PC-9 (cell line): ENCODE measurements around the gene HLA-DQA2. TPM values are rescaled to one million over a fixed set of nuclear protein-coding genes. Genes with fewer than 3 reads are reported as not detected.

Experiments
- BruUV-seq: library from RNA; stranded (reverse); fragments of 400-500 nt; replicated peaks from 2 replicates; lab custom pipeline; 2021; lab: Mats Ljungman, UMichigan
- CTCF ChIA-PET: fragments of 300-600 bp; sonication (Branson Sonifier 250); formaldehyde crosslinking; loops from one replicate; lab custom pipeline; 2022; ENCODE audit warnings: antibody characterized with exemption; lab: Charles Lee
- POLR2A ChIA-PET: fragments of 300-600 bp; sonication (Branson Sonifier 250); formaldehyde crosslinking; loops from one replicate; lab custom pipeline; 2022; ENCODE audit warnings: antibody characterized with exemption; ENCODE audit not compliant: unreplicated experiment; lab: Charles Lee
- DNase-seq, 2 experiments: peaks; one replicate each; pipeline versions ENCODE4 v3.0.0 to v3.0.0-alpha.2; 2015 to 2022; ENCODE audit warnings: mixed read lengths in 1 of 2
- H2AFZ ChIP-seq: fragments of 200-600 bp; sonication (generic); 2 replicates; pipeline ENCODE4 v1.8.1; 2017; ENCODE audit warnings: antibody characterized with exemption
- H3F3A ChIP-seq: fragments of 200-600 bp; sonication (generic); 2 replicates; pipeline ENCODE4 v1.8.1; 2017; ENCODE audit warnings: antibody characterized with exemption, mild to moderate bottlenecking, low read depth; ENCODE audit not compliant: insufficient read depth
- H3K27ac ChIP-seq: fragments of 200-600 bp; sonication (generic); 2 replicates; pipeline ENCODE4 v1.6.1; 2016; ENCODE audit warnings: mixed run types
- H3K27me3 ChIP-seq: fragments of 200-600 bp; sonication (generic); 2 replicates; pipeline ENCODE4 v1.6.1; 2016; ENCODE audit warnings: low read depth, mixed run types; ENCODE audit not compliant: insufficient read depth
- H3K36me3 ChIP-seq: fragments of 200-600 bp; sonication (generic); 2 replicates; pipeline ENCODE4 v1.6.1; 2016; ENCODE audit warnings: low read depth, mixed run types
- H3K4me1 ChIP-seq: fragments of 200-600 bp; sonication (generic); replicated peaks from 2 replicates; pipeline ENCODE4 v1.6.1; 2016; ENCODE audit warnings: mixed run types; ENCODE audit not compliant: insufficient read depth
- H3K4me2 ChIP-seq: fragments of 200-600 bp; sonication (generic); 2 replicates; pipeline ENCODE4 v1.6.1; 2017; ENCODE audit warnings: mixed run types
- H3K4me3 ChIP-seq: fragments of 200-600 bp; sonication (generic); 2 replicates; pipeline ENCODE4 v1.6.1; 2016; ENCODE audit warnings: mixed run types
- H3K79me2 ChIP-seq: fragments of 200-600 bp; sonication (generic); 2 replicates; pipeline ENCODE4 v1.6.1; 2017; ENCODE audit warnings: low read depth, mixed run types
- H3K9me2 ChIP-seq: fragments of 200-600 bp; sonication (generic); 2 replicates; pipeline ENCODE4 v1.8.1; 2017; ENCODE audit warnings: mild to moderate bottlenecking; ENCODE audit not compliant: insufficient read depth
- H3K9me3 ChIP-seq: fragments of 200-600 bp; sonication (generic); 2 replicates; pipeline ENCODE4 v1.8.1; 2016; ENCODE audit warnings: low read depth; ENCODE audit not compliant: insufficient read depth
- H4K20me1 ChIP-seq: fragments of 200-600 bp; sonication (generic); 2 replicates; pipeline ENCODE4 v1.8.1; 2017; ENCODE audit not compliant: insufficient read depth
- EZH2 ChIP-seq: fragments of 200-600 bp; sonication (generic); IDR thresholded peaks from 2 replicates; pipeline ENCODE4 v1.8.0; 2017; ENCODE audit warnings: antibody characterized with exemption, low read depth
- intact Hi-C: fragments of 100-400 bp; cut with micrococcal nuclease; formaldehyde crosslinking; loops from one replicate; pipeline ENCODE4 v1.10.0; 2022; ENCODE audit not compliant: unreplicated experiment
- total RNA-seq: library from RNA; stranded (reverse); gene quantifications from 2 replicates; pipeline ENCODE4 v1.2.3, GENCODE V29; 2021
- TF ChIP-seq, protein P1 (sequence below): fragments of 200-600 bp; sonication (generic); conservative IDR thresholded peaks from 2 replicates; pipeline ENCODE4 v1.6.1; 2017; ENCODE audit warnings: mixed run types, antibody characterized with exemption, mild to moderate bottlenecking, moderate library complexity

The HLA-DQA2 gene
- total RNA-seq, 1 experiment from 2014 or later, result not detected

DNA sequence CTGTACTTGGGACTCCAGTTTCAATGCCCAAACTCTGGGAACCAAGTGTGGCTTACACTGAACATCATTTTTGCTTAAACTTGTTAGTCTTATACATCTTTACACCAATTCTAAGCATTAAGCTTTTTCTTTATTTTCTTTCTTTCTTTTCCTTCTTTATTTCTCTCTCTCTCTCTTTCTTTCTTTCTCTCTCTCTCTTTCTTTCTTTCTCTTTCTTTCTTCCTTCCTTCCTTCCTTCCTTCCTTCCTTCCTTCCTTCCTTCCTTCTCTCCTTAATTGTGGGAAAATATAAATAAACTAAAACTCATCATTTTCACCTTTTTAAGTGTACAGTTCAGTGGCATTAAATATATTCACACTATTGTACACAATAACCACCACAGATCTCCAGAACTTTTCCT lies 31.6 kb upstream of the HLA-DQA2 start:
- H2AFZ ChIP-seq, result no peak overlapping the region
- ChIA-PET CTCF (no interaction called here), POLR2A (no interaction called here)
- no peaks in the 10 kb centered on the region for H4K20me1 ChIP-seq
- H3K9me3 ChIP-seq, result no peaks in the 10 kb centered on the region
- H3K4me3 ChIP-seq, result no peak overlapping the region
- intact Hi-C loops, result loop anchor here (10.0 kb wide), 1 partner anchor 85 kb away; no protein-coding TSS in a partner anchor
- H3K4me1 ChIP-seq, result no peaks in the 10 kb centered on the region
- H3F3A ChIP-seq, result no peaks in the 10 kb centered on the region
- H3K4me2 ChIP-seq, result no peak overlapping the region
- H3K27ac ChIP-seq, result no peak overlapping the region
- peaks cover 35% of the 10 kb centered on the region for H3K27me3 ChIP-seq
- H3K79me2 ChIP-seq, result no peaks in the 10 kb centered on the region
- no peaks in the 10 kb centered on the region for H3K36me3 ChIP-seq
- no TSS peak for BruUV-seq
- H3K9me2 ChIP-seq, result no peaks in the 10 kb centered on the region
- TF ChIP-seq, protein P1, sequence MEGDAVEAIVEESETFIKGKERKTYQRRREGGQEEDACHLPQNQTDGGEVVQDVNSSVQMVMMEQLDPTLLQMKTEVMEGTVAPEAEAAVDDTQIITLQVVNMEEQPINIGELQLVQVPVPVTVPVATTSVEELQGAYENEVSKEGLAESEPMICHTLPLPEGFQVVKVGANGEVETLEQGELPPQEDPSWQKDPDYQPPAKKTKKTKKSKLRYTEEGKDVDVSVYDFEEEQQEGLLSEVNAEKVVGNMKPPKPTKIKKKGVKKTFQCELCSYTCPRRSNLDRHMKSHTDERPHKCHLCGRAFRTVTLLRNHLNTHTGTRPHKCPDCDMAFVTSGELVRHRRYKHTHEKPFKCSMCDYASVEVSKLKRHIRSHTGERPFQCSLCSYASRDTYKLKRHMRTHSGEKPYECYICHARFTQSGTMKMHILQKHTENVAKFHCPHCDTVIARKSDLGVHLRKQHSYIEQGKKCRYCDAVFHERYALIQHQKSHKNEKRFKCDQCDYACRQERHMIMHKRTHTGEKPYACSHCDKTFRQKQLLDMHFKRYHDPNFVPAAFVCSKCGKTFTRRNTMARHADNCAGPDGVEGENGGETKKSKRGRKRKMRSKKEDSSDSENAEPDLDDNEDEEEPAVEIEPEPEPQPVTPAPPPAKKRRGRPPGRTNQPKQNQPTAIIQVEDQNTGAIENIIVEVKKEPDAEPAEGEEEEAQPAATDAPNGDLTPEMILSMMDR, result no peak
- no peak for TF ChIP-seq EZH2
- no peak for DNase-seq

DNA sequence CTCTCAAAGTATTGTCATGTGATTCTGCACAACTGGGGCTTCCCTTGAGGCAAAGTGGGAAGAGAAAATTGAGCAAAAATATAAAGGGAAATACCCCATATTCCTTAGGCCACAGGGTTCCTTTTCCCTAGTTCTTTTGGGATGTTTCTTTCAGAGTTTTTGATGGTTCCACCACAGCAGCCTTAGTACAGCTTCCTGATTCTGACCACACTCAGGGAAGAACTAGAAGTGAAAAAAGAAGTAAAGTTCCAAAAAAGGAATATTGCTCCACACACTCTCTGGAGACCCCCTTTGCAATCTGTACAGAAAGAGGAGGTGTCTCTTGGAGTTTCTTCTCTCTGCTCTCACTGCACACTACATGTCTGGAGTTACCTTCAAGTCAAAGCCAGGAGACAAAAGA lies 27.9 kb upstream of the HLA-DQA2 start:
- Histone ChIP-seq H3K27me3 (peaks cover 44% of the 10 kb centered on the region), H4K20me1 (no peaks in the 10 kb centered on the region), H3K9me3 (no peaks in the 10 kb centered on the region), H3K4me3 (no peak overlapping the region), H3F3A (no peaks in the 10 kb centered on the region), H2AFZ (no peak overlapping the region), H3K27ac (no peak overlapping the region), H3K4me1 (no peaks in the 10 kb centered on the region), H3K9me2 (no peaks in the 10 kb centered on the region), H3K36me3 (no peaks in the 10 kb centered on the region), H3K4me2 (no peak overlapping the region), H3K79me2 (no peaks in the 10 kb centered on the region)
- no TSS peak for BruUV-seq
- intact Hi-C loops, result no loop called here
- ChIA-PET POLR2A (no interaction called here), CTCF (no interaction called here)
- DNase-seq, result no peak
- TF ChIP-seq EZH2, result no peak

DNA sequence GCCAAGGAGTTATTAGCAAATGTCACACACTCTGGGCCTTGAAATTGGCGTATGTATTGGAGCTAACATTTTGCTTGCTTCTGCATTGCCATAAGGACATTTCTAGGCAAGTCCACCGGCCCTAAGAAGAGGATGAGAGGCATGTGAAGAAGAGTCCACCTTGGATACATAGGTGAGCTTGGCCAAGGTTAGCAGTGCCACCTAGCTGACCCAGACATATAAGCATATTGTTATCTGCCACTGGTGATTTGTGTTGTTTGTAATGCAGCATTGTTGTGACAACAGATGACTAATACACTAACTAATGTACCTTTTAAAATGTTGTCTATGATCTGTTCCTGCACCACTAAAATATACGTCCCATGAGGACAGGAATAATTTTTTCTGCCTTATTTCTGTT lies 24.8 kb upstream of the HLA-DQA2 start:
- no peaks in the 10 kb centered on the region for H3K9me3 ChIP-seq
- no peaks in the 10 kb centered on the region for H3K4me1 ChIP-seq
- POLR2A ChIA-PET, result no interaction called here
- no peaks in the 10 kb centered on the region for H4K20me1 ChIP-seq
- BruUV-seq, result no TSS peak
- no peak for DNase-seq
- H3K79me2 ChIP-seq, result no peaks in the 10 kb centered on the region
- H2AFZ ChIP-seq, result no peak overlapping the region
- H3K27ac ChIP-seq, result no peak overlapping the region
- H3K36me3 ChIP-seq, result no peaks in the 10 kb centered on the region
- no peaks in the 10 kb centered on the region for H3K9me2 ChIP-seq
- no peak overlapping the region for H3K4me2 ChIP-seq
- no peak overlapping the region for H3K4me3 ChIP-seq
- no peaks in the 10 kb centered on the region for H3F3A ChIP-seq
- no peak for TF ChIP-seq EZH2
- TF ChIP-seq, protein P1, result no peak
- intact Hi-C loops, result no loop called here
- peaks cover 38% of the 10 kb centered on the region for H3K27me3 ChIP-seq
- CTCF ChIA-PET, result no interaction called here

DNA sequence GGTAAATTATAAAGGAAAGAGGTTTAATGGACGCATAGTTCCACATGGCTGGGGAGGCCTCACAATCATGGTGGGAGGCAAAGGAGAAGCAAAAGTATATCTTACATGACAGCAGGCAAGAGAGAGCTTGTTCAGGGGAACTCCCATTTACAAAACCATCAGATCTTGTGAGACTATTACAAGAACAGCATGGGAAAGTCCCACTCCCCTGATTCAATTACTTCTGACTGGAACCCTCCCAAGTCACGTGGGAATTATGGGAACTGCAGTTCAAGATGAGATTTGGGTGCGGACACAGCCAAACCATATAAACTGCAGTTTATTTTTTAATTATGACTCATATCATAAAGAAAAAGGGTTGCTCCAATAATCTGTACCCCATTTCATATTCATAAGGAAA lies 22.3 kb upstream of the HLA-DQA2 start:
- BruUV-seq, result no TSS peak
- Histone ChIP-seq H2AFZ (no peak overlapping the region), H3K27ac (no peak overlapping the region), H3K9me2 (no peaks in the 10 kb centered on the region), H3K79me2 (no peaks in the 10 kb centered on the region), H3K4me1 (no peaks in the 10 kb centered on the region), H3K9me3 (no peaks in the 10 kb centered on the region), H4K20me1 (no peaks in the 10 kb centered on the region), H3K4me2 (no peak overlapping the region), H3K27me3 (peaks cover 26% of the 10 kb centered on the region), H3F3A (no peaks in the 10 kb centered on the region), H3K36me3 (no peaks in the 10 kb centered on the region), H3K4me3 (no peak overlapping the region)
- ChIA-PET POLR2A (no interaction called here), CTCF (no interaction called here)
- TF ChIP-seq, protein P1, result no peak
- no peak for TF ChIP-seq EZH2
- intact Hi-C loops, result no loop called here
- DNase-seq, result no peak
